NCI-H345 (cell line): ENCODE data around the gene CARD10.
"Not testable (repeated sequence)": the region's sequence is repeated elsewhere in the genome, so short reads cannot be mapped to it uniquely, and the experiment has no call there.

Experiments
- DNase-seq: peaks from one replicate; lab custom pipeline; 2025; lab: John Stamatoyannopoulos, UW

The CARD10 gene

DNA sequence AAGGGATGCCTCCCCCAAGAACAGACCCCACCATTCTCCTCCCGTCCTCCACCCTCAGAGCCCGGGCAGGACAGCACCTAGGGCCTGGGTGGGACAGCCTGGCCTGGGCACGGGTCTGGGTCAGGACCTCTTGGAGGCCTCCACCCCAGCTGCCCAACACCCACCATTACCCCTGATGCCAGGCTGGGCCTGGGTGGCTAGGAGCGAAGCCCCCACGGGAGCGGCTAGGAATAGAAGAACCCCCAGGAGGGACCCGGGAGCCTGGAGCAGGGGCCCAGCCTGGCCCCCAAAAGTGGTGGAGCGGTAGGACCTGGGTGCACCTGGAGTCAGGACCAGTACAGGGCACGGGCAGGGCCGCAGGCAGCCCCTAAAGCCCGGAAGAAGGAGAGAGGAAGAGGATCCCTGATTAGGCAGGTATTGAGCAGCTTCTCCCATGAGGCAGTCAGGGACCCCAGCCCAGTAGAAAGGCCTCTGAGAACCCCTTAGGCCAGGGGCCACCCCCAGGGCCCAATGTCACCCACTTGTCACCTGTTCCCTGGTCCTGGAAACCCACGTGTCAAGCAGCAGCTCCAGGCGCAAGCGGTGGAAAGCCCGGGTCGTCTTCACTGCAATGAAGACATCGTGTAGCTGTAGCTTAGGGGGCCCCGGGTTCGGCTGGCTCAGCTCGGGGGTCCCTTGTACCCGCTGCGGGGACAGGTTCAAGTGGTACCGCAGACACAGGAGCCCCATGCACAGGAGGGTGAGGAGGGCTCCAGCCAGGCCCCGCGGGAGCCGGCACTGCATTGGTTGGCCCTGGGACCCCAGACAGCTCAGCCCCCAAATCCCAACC, 33.6 kb downstream of the CARD10 start:
- DNase-seq, result no peak

DNA sequence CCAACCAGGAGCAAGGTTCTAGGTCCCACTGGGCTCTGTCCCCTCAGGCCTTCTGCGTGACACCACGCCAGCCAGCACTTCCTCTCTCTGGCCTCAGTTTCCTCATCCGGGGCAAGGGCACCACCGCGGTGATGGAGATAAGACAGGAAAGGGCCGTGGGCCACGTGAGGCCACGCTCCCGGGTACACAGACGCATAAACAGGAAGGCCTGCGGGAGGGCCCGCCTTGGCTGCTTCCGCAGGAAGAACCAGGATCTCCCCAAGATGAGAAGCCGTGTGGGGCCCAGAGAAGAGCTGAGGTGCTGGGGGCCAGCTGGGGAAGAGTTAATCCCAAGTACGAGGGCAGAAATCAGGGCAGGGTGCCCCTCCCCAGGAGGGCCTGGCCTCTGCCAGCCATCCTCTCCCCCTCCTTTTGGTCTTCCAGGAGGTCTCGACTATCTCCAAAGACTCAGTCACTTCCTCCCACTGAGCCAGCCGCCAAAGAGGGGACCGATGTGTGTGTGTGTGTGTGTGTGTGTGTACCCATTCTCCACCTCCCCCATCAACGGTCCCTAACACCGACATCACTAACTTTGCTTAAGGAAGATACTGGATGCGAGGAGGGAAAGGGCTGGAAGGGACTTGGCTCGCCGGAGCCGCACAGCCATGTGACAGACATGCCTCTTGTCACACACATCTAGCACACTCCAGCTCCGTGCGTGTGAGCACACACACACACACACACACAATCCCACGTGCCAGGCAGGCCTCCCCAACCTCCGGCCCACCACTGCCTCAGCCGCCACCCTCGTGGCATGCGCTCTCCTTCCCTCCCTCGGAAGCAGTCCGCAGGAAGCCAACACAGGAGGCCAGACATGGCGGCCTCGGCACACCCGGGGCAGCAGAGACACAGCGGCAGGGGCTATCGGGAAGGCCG, 34.5 kb downstream of the CARD10 start:
- no peak for DNase-seq

GRCh38 chr22:37483050-37483449, 36.2 kb downstream of the CARD10 start:
- DNase-seq, result no peak

DNA sequence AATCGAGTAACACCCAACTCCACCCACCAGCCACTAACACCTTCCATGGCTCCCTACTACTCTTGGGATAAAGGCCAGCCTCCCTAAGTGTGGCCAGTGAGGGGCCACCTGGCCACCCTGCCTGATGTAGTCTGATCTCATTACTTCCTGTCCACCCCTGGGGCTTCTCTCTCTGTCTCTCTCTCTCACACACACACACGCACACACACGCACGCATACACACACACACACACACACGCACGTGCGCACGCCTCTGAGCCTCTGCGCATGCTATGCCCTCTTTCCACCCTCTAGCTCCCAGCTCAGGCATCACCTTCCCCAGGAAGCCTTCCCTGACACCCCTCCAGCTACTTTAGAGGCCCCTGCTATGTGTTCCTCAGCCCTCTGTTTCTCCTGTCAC, 37.0 kb downstream of the CARD10 start:
- no peak for DNase-seq

DNA sequence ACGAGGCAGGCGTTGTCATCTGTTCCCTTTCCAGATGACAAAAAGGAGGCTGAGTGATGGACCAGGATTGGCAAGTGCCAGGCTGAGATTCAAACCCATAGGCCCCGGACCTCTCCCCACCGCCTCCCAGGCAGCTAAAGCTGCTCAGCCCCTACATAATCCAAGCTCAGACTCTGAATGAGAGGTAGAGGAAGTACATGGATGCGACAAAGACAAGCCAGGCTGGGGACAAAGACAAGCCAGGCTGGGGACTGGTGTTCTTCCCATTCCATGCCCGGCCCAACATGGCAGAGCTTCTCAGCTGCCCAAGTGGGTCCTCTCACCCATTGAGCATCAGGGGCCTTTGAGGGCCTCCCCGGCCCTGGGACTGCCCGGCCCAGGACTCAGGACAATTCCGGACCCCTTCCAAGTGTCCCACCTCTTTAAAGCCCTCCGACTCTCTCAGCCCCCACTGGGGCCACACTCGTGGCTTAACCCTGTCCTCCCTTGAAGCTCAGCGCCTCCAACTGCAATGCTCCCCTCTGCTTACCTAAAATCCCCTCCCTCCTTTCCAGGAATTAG, 37.8 kb downstream of the CARD10 start:
- no peak for DNase-seq

DNA sequence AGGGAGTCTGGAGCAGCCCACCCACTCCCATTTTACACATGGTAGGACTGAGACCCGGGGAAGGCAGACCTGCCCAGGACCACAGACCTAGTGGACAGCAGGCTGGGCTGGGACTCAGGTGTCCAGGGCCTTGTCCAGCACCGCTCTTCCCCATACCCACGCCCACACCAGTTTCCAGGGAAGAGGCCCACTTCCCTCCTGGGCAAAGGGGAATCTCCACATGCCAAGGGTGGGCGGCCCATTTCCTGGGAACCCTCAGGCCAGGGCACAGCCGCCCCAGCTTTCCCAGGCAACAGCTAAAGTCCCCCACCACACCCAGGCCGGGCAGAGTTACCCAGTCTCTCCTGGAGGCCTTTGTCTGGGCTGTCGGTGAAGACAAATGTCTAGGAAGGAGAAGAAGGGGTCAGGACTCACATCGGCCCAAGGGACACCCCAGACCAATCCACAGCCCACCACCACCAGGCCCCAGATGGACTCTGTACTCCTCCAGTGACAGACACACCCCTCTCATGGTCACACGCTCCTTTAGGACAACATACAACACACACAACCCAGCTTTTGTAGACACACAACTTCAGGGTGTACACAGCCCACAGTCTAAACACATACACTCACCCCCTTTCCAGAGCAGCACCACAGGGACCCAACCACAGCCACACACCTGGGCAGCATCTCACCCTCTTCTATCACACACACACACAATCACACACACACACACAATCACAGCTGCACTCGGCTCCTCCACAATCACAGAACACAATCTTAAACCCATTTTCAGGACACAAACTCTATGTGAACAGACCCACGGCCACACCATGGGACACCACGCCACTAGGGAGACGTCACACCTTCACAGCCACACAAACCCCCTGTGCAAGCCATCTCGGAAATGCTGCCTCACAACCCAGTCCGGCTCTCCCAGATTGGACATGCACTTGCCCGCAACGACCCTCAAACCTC, 38.5 kb downstream of the CARD10 start:
- no peak for DNase-seq

GRCh38 chr22:37479196-37479595, 40.0 kb downstream of the CARD10 start:
- no peak for DNase-seq

- peak; percentile 52 for DNase-seq
These were observed 42.6 kb downstream of the CARD10 start for GRCh38 chr22:37476389-37477329.

- no peak for DNase-seq
These were observed 44.6 kb downstream of the CARD10 start for GRCh38 chr22:37474447-37475090.

DNA sequence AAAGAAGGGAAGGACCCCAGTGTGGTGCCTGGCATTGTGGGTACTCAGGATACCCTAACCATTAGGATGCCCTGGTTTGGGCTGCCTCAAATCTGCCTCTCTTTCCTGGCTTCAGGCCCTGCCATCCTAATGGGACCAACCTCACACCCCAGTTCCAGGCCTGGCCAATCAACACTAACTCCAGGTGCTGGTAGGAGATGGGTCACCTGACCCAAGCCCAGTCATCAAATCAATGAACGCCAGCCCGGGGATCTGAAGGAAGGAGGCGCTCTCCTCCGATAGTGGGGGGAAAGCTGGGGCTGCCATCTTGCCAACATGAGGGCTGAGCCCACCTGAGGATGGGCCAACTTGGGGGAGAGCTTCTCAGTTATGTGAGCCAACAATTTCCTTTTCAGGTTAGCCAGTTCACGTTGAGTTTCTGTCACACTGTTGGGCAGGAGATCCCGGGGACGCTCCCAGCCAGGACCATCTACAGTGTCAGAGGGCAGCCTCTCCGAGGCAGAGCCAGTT, 45.7 kb downstream of the CARD10 start:
- DNase-seq, result no peak

GRCh38 chr22:37472418-37473006, 46.7 kb downstream of the CARD10 start:
- no peak for DNase-seq

- no peak for DNase-seq
These were observed 47.3 kb downstream of the CARD10 start for GRCh38 chr22:37471727-37472417.

- no peak for DNase-seq
These were observed 49.1 kb downstream of the CARD10 start for GRCh38 chr22:37470087-37470445.

GRCh38 chr22:37469416-37470086, 49.7 kb downstream of the CARD10 start:
- DNase-seq, result no peak

GRCh38 chr22:37468201-37468695, 51.0 kb downstream of the CARD10 start:
- not testable (repeated sequence) for DNase-seq

DNA sequence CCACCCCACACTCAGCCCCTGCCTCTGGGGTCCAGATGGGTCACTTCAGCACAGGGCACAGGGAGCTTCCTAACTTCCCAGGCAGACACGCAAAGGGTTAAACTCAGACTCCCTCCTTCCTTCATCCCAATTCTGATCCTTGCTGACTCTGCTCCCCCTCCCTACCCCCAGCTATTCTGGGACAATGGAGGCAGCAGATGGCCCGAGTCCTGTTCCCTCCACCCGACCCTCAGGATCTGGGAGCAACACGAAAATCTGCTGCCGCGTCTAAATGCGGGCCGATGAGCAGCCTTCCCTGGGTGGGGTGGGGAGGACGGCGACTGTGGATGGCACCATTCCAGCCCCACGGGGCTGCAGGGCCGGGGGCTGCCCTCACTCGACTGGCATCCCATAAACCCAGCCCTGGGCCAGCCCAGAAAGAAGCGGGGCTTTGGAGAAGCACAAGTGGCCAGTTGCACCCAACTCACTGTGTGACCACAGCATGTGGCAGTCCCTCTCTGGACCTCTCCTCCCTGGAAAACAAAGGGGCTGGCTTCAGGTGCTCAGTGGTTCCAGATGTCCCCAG, 51.7 kb downstream of the CARD10 start:
- DNase-seq, result no peak

DNA sequence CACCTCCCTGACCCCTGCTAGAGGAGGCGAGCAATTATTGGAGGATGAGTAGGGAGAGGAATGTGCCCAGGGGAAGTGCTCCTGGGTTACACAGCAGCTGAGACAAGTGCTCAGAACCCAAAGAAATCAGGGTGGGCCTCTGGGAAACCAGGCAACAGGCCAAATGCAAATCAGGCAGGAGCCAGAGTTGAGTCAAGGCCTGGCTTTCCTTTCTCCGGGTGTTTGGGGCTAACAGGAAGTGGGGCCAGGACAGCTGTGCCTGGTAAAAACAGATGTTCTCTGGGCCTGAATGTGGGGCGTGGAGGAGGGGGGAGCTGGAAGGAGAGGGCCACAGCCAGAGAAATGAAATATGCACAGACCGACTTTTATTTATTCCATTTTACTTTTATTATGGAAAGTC, 55.0 kb downstream of the CARD10 start:
- DNase-seq, result peak; percentile 25

- no peak for DNase-seq
These were observed 56.2 kb downstream of the CARD10 start for GRCh38 chr22:37462983-37463382.
